Measurements from ENCODE around the gene CYFIP2. TPM values are rescaled to one million over a fixed set of nuclear protein-coding genes. Genes with fewer than 3 reads are reported as not detected.

Gene CYFIP2
- total RNA-seq, 1 donor from 2014 or later = 5.5 TPM

DNA sequence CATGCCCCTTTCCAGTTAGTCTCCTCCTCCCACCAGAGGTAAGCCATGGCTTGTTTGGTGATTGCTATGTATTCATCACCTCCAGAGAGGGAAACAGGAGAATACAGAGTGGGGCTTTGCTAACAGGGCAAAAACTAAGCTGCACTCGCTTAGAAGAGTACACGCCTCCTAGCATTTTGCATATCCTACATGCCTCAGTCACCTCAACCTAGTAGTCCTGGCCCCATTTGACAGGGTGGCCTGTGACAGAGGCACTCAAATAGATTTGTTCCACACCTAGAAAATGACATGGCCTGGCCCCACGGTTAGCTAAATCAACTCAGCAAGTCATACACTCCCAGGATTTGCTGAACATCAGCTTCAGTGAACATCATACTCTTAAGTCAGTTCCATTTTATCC, 90.7 kb downstream of the CYFIP2 start:
- DNase-seq (ENCODE audit: low read depth) = no peak

DNA sequence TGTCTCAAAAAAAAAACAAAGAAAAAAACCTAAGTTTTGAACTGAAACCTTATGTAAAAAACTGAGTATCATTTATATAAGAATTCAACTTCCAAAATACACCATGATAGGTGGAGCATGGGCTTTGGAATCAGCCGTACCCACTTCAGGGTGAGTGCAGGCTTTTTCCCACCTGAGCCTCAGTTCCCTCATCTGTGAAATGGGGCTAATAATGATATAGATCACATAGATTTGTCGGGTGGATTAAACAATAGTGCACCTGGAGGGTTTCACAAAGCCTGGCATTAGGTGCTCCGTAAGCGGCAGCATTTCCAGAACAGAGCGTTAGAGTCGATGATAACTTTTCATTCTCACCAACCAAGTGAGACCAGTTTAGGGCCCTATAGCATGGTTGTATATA, 91.9 kb downstream of the CYFIP2 start:
- DNase-seq (ENCODE audit: low read depth) = no peak

DNA sequence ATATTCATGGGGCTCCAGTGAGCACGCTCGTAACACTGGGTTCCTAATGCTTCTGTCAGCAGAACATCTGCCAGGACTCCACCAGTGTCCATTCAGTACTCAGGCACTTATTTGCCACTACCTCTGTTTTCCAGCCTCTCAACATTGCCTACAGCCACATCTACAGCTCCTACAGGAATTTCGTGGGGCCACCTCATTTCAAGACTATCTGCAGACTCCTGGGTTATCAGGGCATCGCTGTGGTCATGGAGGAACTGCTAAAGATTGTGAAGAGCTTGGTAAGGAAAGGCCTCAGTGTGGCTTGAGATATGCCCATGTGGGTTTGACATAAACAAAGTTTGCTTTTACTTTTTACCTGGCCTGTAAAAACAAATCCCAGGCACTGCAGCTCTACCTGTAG, 92.9 kb downstream of the CYFIP2 start:
- no peak for DNase-seq (ENCODE audit: low read depth)

DNA sequence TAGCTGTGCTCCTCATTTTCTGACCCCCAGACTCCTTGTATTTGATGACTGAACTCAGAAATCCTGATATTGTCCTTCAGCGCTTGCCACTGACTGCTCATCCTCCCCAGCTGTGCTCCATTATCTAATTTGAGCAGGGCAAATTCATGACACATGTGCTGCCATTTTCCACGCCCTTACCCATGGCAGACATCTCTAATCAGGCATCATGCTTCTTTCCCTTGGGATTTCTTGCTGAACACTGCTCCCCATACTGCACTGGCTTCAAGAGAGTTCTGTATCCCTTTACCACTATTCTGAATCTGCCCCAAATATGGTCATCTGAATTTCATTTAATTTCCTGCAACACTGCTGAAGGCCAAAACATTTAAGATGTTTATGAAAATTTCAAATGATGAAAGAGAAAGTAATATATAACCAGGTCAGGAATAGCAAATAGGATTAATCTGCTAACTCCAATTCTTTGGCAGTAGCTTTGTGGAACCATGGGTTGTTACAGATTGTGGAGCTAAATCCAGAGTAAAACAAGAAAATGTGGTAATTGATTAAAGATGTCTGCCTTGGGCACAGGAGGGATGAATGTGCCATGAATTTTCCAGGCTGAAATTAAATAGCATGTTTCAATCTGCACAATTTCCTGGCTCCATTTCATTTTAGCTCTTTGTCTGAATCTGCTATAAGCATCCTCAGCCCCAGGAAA, 93.6 kb downstream of the CYFIP2 start:
- DNase-seq (ENCODE audit: low read depth) = peak; percentile 16

DNA sequence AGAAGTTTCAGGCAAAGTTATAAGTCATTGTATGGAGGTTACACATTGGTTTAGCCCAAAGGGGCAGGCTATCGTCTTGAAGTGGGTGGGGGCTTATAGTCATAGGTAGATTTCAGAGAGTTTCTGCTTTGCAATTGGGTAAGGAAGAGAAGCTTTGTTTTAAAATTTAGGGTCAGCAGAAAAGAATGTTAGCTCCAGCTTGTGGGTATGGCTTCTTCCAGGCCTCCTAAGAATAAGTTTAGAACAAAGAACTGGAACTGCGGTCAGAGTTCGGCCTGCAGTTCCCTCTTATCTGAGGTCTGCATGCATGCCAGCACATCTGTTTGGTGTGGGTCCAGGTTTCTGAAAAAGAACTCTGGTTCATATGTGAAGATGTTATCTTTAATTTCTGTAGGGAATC, 96.1 kb downstream of the CYFIP2 start:
- peak; percentile 35 for DNase-seq (ENCODE audit: low read depth)

DNA sequence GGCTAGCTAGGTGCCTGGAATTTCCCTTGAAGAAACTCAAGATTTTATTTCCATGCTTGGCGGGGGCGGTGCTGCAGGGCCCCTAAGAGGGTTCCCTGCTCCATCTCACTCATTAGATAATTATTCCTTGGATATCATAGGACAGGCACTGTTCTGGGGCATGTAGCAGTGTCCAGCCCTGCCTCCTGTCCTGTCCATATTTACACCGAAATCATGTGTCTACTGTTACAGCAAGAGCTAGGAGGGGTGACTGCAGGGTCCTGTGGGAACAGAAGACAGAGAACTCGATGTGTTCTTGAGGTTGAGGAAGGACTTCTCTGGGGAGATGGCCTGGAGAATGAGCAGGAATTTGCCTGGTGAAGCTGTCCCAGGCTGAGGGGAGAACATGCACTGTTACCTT, 96.6 kb downstream of the CYFIP2 start:
- no peak for DNase-seq (ENCODE audit: low read depth)

DNA sequence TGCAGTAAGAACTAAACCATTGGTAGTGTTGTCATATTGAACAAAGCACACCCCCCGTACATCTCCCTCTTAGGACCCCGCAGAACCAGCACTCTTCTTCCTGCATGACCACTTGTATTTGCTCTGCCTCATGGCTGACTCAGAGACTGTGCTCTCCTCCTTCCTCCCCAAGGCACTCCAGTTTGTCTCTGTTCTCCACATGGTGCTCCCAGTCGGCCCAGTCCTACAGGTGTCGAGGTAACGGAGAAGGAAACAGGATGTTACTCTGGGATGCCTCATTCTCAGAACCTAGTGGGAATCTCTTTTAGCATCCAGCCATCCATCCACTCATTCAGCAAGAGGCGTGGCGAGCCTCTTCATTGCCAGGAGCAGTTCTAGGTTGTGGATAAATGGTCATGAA, 97.1 kb downstream of the CYFIP2 start:
- no peak for DNase-seq (ENCODE audit: low read depth)

DNA sequence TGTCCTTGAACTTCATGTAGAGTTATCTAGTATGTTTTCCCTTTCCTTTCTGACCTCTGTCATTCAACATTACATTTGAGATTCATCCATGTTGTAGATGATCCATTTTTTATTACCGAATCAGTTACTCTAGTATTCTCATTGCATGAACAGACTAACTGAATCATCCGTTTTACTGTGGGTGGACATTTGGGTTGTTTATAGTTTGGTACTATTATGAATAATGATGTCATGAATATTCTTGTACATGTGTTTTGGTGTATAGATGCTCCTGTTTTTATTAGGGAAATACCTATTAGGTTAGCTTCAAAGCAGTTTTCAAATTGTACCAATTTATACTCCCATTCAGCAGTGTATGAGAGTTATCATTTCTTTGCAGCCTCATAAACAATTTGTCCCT, 99.8 kb downstream of the CYFIP2 start:
- DNase-seq (ENCODE audit: low read depth) = no peak

DNA sequence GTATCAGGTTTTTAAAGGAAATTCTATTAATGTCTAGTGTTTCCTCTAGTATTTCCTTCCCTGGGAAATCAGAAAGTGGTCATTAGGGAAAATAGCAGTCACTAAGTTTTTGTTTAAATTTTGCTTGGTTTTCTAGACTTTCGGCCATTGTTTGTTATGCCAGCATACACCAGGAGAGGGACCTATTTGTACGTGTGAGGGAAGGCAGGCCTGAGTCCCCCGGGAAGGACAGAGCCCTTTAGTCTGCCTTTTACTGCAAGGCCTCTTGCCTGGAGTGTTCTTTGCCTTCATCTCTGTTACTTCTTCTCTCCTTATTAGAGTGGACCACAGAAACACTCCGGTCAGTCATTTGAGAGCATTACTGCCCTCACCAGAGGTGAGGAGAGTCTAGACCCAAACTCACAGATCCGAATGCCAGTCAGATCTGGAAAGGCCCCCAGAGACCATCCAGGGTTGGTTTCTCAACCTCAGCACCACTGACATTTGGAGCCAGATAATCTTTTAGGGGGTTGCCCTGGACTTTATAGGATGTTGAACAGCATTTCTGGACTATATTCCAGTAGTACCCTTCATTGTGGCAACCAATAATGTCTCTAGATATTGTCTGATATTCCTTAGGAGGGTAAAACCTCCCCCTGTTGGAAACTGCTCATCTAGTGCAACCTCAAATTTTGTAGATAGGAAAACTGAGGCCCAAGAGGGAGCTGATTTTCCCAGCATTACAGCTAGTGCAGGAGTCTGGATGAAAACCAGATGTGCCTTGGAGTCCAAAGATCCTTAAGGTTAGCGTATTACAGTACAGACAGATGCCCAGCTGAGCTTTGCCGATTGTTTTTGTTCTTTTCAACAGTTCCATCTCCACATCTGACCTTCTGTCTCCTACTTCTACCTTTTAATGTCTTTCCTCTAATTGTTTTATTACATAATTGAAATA, 101.1 kb downstream of the CYFIP2 start:
- DNase-seq (ENCODE audit: low read depth) = peak; percentile 75

DNA sequence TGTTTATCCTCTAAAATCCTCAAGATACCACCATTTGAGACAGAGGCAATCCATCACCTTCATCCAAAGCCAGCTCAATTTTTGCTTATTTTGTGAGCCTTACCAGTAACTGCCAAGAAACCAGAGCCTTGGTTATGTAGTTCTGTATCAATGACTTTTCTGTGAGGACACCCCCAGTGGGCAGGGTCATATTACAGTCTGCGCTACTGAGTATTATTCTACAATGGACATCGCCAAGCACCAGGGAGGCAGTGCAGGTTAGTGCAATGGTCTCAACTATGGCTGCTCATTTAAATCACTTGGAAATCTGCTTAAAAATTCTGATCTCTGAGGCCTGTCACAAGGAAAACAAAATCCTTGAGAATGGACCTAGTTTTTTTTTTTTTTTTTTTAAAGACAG, 103.6 kb downstream of the CYFIP2 start:
- DNase-seq (ENCODE audit: low read depth) = no peak

DNA sequence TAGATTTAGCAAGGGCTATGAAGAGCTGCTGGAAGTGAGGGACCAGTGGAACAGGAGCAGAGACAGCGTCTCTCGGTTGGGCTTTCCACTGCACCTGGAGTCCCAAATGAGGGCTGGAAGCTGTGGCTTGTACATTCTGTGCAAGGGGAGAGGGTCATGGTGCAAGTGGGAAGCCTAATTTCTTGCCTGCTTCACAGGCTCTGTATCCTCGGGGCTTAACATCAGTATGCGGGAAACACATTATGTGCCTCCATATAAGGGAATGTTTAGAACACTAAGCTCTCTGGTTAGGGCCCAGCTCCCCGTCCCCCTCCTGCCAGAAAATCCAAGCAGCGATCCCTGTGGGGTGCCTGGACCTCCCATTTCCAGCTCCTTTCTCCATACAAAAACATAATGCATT, 105.0 kb downstream of the CYFIP2 start:
- DNase-seq (ENCODE audit: low read depth) = no peak

DNA sequence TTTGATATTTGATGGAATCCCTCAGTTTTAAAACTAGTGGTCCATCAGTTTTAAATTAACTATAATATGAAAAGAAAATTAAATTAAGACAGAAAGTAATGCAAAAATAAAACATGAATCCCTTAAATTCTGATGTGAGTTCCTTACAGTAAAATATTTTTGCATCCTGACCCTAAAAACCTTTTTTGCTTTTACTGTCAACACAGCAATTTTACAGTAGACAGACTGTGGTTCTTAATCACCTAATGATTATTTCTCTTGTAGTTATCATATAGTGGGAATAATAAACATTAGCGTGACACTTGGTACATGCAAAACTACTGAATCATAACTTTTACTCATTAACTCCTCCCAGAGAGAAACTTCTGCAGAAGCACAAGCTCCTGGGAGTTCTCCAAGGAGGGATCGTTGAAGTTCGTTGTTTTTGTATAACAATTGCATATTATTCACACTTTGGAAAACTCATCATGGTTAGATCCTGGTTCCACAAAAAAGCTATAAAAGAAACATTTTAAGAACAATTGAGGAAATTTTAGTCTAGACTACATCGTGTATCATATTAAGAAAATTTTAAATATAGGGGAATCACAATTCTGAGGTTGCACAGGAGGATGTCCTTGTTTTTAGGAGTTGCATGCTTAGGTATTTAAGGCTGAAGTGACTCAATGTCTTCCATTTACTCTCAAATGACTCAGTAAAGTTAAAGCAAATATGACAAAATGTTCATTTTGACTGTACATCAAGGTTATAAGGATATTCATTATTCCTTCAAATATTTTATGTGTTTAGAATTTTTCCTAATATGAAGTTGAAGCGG, 105.9 kb downstream of the CYFIP2 start:
- DNase-seq (ENCODE audit: low read depth) = no peak

DNA sequence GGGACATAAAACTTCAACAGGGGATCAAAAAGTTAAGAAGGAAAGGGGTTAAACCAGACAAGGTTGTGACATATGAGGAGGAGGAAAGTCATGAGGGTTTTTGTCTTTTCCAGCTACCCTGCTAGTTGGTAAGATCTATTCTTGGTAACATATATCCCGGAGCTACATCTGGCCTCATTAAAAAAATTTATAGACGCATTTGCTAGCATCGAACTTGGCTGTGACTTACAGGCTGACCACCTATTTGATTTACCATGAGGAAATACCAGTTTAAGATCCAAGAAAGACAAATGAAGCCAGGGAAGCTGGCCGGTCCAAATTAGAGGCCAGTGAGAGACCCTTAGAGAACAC, 106.5 kb downstream of the CYFIP2 start:
- DNase-seq (ENCODE audit: low read depth) = no peak

DNA sequence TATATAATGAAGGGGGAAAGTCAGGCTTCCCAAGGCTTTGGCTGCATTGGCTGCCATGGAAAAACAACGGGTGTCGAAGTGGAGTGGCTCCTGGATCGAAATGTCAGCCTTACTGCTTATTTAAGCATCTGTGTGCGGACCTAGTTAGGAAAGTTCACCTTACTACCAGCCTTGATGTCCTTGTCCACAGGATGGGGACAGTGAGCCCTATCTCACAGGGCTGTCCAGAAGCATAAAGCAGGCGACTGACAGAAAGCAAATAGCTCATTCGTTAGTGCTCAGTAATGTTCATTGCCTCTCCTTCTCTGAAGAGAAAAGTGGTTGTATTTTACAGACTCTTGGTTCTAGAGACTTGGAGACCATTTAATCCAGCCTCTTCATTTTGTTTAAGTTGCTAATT, 112.6 kb downstream of the CYFIP2 start:
- DNase-seq (ENCODE audit: low read depth) = no peak

DNA sequence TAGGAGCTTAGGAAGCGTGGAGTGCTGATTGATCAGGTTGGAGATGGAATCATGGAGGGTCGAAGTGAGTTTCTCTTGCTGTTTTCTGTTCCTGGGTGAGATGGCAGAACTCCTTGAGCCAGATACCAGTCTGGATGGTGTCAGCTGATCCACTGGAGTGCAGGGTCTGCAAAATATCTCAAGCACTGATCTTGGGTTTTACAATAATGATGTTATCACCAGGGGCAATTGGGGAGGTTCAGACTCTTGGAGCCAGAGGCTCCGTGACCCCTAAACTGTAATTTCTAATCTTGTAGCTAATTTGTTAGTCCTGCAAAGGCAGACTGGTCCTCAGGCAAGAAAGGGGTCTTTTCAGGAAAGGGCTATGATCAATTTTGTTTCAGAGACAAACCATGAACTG, 114.1 kb downstream of the CYFIP2 start:
- DNase-seq (ENCODE audit: low read depth) = no peak

DNA sequence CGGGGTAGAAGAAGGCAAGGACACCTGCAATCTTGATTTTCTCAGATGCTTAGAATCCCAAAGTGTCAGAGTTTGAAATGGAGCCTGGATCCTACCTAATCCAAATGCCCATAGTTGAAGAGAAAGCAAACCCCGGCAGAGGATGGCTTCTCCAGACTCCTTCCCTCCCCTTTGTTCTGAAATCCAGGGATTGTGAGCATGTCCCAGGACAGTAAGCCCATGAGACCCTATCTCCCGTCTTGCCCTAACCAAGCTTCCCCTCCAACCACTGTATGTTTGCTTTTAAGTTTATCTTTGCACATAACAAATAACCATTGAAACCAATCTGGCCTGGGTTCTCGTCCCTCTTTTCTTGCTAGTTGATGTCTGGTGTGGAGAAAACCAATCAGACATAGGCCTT, 115.8 kb downstream of the CYFIP2 start:
- DNase-seq (ENCODE audit: low read depth) = no peak

DNA sequence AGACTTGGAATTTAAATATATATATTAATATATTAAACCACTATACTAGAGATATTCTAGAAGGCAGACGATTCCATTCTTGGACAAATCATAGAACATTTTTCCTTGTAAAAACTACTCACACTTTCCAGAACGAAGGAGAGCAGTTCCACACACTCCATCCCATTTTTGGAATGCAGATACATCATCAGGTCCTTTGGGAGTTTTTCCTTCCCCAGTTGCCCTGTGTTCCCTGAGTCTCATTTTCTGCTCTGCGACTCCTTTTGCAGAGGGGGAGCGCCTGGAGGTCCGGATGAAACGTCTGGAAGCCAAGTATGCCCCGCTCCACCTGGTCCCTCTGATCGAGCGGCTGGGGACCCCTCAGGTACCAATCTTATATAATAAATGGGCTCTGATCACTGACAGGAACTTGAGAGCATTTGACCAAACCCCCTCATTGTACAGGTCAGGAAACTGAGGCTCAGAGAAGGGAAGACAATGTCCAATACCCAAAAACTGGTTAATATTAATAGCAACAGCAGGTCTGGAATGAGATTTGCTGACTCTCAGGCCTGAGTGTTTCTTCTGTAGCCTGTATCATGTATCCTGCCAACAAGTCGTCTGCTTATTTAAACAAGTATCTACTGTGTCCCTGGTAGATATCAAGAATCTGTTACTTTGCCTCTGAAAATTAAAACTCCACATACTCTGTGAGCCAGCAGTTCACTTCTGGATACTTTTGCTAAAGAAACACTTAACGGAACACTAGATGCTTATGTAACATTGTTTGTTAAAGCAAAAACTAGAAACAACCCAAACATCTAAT, 117.3 kb downstream of the CYFIP2 start:
- no peak for DNase-seq (ENCODE audit: low read depth)

DNA sequence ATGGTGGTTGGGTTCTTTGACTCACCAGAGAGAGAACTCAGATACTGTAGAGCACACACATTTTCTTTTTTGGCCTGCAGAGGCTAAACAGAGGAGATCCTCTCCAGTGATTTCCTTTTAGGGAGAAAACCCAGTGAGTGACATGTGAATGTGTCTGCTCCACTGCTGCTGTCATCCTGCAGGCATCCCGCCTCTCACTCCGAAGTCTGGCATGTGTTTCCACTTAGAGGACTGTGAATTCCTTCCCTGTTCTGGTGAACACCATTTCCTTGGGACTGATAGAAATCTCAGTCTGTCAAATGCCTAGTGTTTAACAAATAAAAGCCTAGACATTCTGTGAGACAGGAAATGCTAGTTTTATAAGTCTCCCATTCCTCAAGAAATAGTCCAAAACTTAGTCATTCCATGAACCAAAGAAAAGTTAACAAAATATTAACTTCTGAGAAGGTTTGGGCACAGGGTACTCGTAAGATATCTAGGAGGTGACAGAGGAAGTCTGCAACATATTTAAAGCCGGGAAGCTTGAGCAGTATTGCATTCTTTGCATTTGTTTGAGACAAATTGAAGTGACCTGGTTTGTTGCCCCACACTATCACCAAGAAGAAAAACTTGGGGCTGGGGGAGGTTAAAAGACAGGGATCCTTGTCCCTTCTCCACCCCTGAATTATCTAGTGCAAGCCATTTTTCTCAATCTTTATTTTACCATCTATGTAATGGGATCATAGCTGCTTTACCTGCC, 119.2 kb downstream of the CYFIP2 start:
- peak; percentile 97 for DNase-seq (ENCODE audit: low read depth)

DNA sequence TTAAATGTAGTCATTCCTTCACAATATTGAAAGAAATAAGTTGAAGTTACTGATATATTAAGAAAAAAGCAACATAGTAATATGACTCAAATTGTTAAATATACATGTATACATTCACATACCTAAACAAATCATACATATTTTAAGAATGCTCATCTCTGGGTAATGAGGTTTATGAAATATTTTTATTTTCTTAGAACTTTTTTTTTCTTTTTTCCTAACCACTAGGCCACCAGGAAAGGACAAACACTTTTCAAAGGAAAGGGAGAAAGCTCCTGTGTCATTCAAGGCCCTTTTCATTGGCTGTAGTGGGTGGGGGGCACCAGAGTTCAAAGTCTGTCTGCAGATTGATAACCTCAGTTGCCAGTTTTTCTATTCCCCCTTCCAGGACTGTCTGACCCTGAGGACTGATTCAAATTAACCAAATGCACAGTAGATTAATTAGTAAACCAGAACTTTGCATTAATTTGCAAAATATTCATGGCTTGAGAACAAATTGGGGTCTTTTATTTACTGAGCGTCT, 121.2 kb downstream of the CYFIP2 start:
- DNase-seq (ENCODE audit: low read depth) = no peak

DNA sequence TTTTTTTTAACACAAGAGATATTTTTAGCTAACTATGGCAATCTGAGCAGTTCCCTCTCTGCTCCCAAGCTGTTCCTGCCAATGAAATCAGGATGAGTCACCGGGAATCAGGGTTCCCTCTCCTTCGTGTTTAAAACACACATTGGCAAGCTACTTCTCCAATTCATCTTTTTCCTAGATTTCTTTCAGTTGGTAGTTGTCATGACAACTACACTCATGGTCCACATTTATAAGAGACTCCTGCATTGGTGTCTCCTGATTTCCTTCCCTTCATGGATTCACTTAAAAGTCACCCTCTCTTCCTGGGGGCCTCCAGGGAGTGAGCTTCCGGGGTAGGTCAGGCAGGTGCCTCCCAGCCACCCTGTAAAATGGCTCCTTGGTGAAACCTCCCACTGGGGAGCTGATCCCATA, 121.8 kb downstream of the CYFIP2 start:
- DNase-seq (ENCODE audit: low read depth) = peak; percentile 96

Data from myocyte (in vitro differentiated cells).